SK-N-SH (cell line): ENCODE results near the gene CD34. TPM values are rescaled to one million over a fixed set of nuclear protein-coding genes. Genes with fewer than 3 reads are reported as not detected.

Experiments used
- CTCF ChIA-PET: fragments of 300-600, 350-600 bp; formaldehyde crosslinking; extraction: SDS; loops from one replicate; lab custom pipeline; 2021; lab: Yijun Ruan, JAX
- POLR2A ChIA-PET: fragments of 350-600 bp; sonication (Branson Sonifier 250); formaldehyde crosslinking; extraction: SDS; loops from one replicate; lab custom pipeline; 2020; ENCODE audit warnings: antibody characterized with exemption, inconsistent platforms; lab: Yijun Ruan, JAX
- DNase-seq: peaks from one replicate; pipeline ENCODE4 v3.0.0; 2012
- H2AFZ ChIP-seq: fragments of 200-600 bp; sonication (generic); 2 replicates; pipeline ENCODE4 v1.8.1; 2016; ENCODE audit warnings: antibody characterized with exemption, mild to moderate bottlenecking, low read depth
- H3F3A ChIP-seq: fragments of 200-600 bp; sonication (generic); replicated peaks from 2 replicates; pipeline ENCODE3; 2016; ENCODE audit warnings: antibody characterized with exemption, mild to moderate bottlenecking; ENCODE audit not compliant: insufficient read depth
- H3K27ac ChIP-seq, 2 experiments: fragments of 200-500 bp in 1 of 2; fragments of 200-600 bp in 1 of 2; sonication (Bioruptor generic) in 1 of 2; sonication (generic), shearing (Covaris generic) in 1 of 2; 2 replicates each; pipeline versions ENCODE4 v1.5.1 to v1.6.1; 2014 to 2016; ENCODE audit warnings: low read depth in 2 of 2, inconsistent platforms in 1 of 2, low read length in 1 of 2, mild to moderate bottlenecking in 1 of 2, mixed read lengths in 1 of 2
- H3K27me3 ChIP-seq: fragments of 200-600 bp; sonication (generic), shearing (Covaris generic); 2 replicates; pipeline ENCODE4 v1.6.1; 2016; ENCODE audit warnings: mixed run types; ENCODE audit not compliant: insufficient read depth
- H3K36me3 ChIP-seq, 2 experiments: fragments of 200-500 bp in 1 of 2; fragments of 200-600 bp in 1 of 2; sonication (Bioruptor generic) in 1 of 2; sonication (generic) in 1 of 2; replicated peaks in 1 of 2; 2 replicates each; pipeline versions ENCODE3 to v1.5.1; 2014 to 2016; ENCODE audit warnings: low read length in 1 of 2, mild to moderate bottlenecking in 1 of 2; ENCODE audit not compliant: insufficient read depth in 2 of 2, control insufficient read depth in 1 of 2
- H3K4me1 ChIP-seq, 2 experiments: fragments of 200-500 bp in 1 of 2; fragments of 200-600 bp in 1 of 2; sonication (Bioruptor generic) in 1 of 2; sonication (generic), shearing (Covaris generic) in 1 of 2; 2 replicates each; pipeline versions ENCODE4 v1.5.1 to v1.6.1; 2014 to 2016; ENCODE audit warnings: low read depth in 1 of 2, low read length in 1 of 2, mixed run types in 1 of 2; ENCODE audit not compliant: insufficient read depth in 2 of 2, control insufficient read depth in 1 of 2
- H3K4me2 ChIP-seq: fragments of 200-600 bp; sonication (generic), shearing (Covaris generic); 2 replicates; pipeline ENCODE4 v1.6.1; 2017; ENCODE audit warnings: mixed run types
- H3K4me3 ChIP-seq, 2 experiments: fragments of 200-500 bp in 1 of 2; fragments of 200-600 bp in 1 of 2; sonication (Bioruptor generic) in 1 of 2; sonication (generic), shearing (Covaris generic) in 1 of 2; 2 replicates each; pipeline versions ENCODE4 v1.5.1 to v1.8.1; 2014 to 2016; ENCODE audit warnings: low read depth in 2 of 2, inconsistent platforms in 1 of 2, low read length in 1 of 2, mild to moderate bottlenecking in 1 of 2, mixed read lengths in 1 of 2, moderate library complexity in 1 of 2
- H3K79me2 ChIP-seq: fragments of 200-600 bp; sonication (generic); 2 replicates; pipeline ENCODE4 v1.8.1; 2017; ENCODE audit warnings: mild to moderate bottlenecking; ENCODE audit not compliant: insufficient read depth
- H3K9ac ChIP-seq: fragments of 200-600 bp; sonication (generic); 2 replicates; pipeline ENCODE4 v1.6.1; 2017; ENCODE audit warnings: mixed run types
- H3K9me2 ChIP-seq: fragments of 200-600 bp; sonication (generic); 2 replicates; pipeline ENCODE4 v1.6.1; 2017; ENCODE audit warnings: mixed run types
- H3K9me3 ChIP-seq: fragments of 200-600 bp; sonication (generic); 2 replicates; pipeline ENCODE4 v1.6.1; 2017; ENCODE audit warnings: mixed run types, mild to moderate bottlenecking, moderate library complexity
- H4K20me1 ChIP-seq: fragments of 200-600 bp; sonication (generic); 2 replicates; pipeline ENCODE4 v1.6.1; 2017; ENCODE audit warnings: mild to moderate bottlenecking, mixed run types; ENCODE audit not compliant: insufficient read depth
- CHD2 ChIP-seq: fragments of 150-350 bp; IDR thresholded peaks from 2 replicates; pipeline ENCODE4 v1.6.1; 2018; ENCODE audit warnings: low read length; ENCODE audit not compliant: partially characterized antibody
- EP300 ChIP-seq, 2 experiments: IDR thresholded peaks; 2 replicates each; pipeline versions ENCODE4 v1.4.0 to v1.6.1; 2012; ENCODE audit warnings: borderline replicate concordance in 1 of 2, low read depth in 1 of 2, low read length in 1 of 2
- EZH2phosphoT487 ChIP-seq: fragments of 200-600 bp; sonication (generic); IDR thresholded peaks from 2 replicates; pipeline ENCODE4 v1.6.1; 2017; ENCODE audit warnings: low read depth, mixed run types, mild to moderate bottlenecking, antibody characterized with exemption, moderate library complexity, borderline replicate concordance
- MXI1 ChIP-seq: IDR thresholded peaks from 2 replicates; pipeline ENCODE4 v1.6.1; 2012; ENCODE audit warnings: mild to moderate bottlenecking, low read depth, low read length, improper control_type of control experiment
- NFIC ChIP-seq: IDR thresholded peaks from 2 replicates; pipeline ENCODE4 v1.4.0; 2012; ENCODE audit warnings: borderline replicate concordance
- POLR2AphosphoS5 ChIP-seq: IDR thresholded peaks from 2 replicates; pipeline ENCODE4 v1.6.1; 2012; ENCODE audit warnings: low read depth, low read length
- RAD21 ChIP-seq: IDR thresholded peaks from 2 replicates; pipeline ENCODE4 v1.6.1; 2012; ENCODE audit warnings: mild to moderate bottlenecking, low read length
- RFX5 ChIP-seq: IDR thresholded peaks from 2 replicates; pipeline ENCODE4 v1.6.1; 2012; ENCODE audit warnings: mild to moderate bottlenecking, improper control_type of control experiment, low read length
- SMC3 ChIP-seq: IDR thresholded peaks from 2 replicates; pipeline ENCODE4 v1.6.1; 2012; ENCODE audit warnings: low read depth, low read length, improper control_type of control experiment
- WGBS: methylation state at CpG from one replicate; pipeline ENCODE4 v1.1.6; 2017; ENCODE audit warnings: low lambda C conversion rate; 5-methylcytosine and 5-hydroxymethylcytosine counted together
- polyA plus RNA-seq, 3 experiments: library from polyadenylated mRNA; depleted of rRNA; stranded (reverse); fragments of >200 nt; gene quantifications; 2 replicates each; pipeline ENCODE4 v1.2.3, GENCODE V29; 2012
- TF ChIP-seq, protein P1 (sequence below): IDR thresholded peaks from 2 replicates; pipeline ENCODE4 v1.4.0; 2012; ENCODE audit warnings: low read depth, borderline replicate concordance
- TF ChIP-seq, protein P2 (sequence below): IDR thresholded peaks from 2 replicates; pipeline ENCODE4; 2012
- TF ChIP-seq, protein P3 (sequence below): IDR thresholded peaks from 2 replicates; pipeline ENCODE4 v1.4.0; 2012; ENCODE audit warnings: low read depth

Gene CD34
- polyA plus RNA-seq, 1 of the 3 experiments (the other 2 are of a cell fraction), result 0.59 TPM

DNA sequence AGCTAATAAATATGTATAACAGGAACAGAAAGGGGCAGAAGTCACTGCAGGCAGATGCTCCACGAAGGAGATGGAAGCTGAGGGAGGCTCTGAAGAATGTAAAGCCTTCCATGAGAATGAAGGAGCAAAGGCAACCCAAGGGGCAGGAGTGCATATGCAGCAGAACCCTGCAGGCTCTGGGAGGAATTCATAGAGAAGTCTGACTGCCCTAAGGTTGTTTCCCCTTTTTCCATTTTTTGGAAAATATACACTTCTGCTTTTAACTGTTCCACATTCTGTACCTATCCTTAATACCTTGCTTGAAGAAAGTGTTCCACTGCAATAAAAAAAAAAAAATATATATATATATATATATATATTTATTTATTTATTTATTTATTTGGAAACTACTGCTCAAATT is 69.6 kb downstream of the CD34 start:
- POLR2A ChIA-PET, result no interaction called here
- Histone ChIP-seq H3F3A (no peaks in the 10 kb centered on the region), H2AFZ (no peak overlapping the region), H3K27me3 (no peaks in the 10 kb centered on the region), H3K9me3 (no peaks in the 10 kb centered on the region), H3K4me1 (peaks cover 0 to 3% of the 10 kb centered on the region in 2 experiments; a peak in 1 of 4 replicates), H3K9me2 (no peaks in the 10 kb centered on the region), H3K4me3 (no peak overlapping the region), H3K4me2 (no peak overlapping the region), H3K79me2 (peaks cover 3% of the 10 kb centered on the region; the same call in 1 of the 2 replicates), H3K36me3 (no peaks in the 10 kb centered on the region), H3K9ac (no peak overlapping the region), H4K20me1 (no peaks in the 10 kb centered on the region), H3K27ac (no peak overlapping the region)
- WGBS, result 86% methylated on average over 1 of the region's 1 CpG
- no peak for DNase-seq
- CTCF ChIA-PET, result interaction anchor here (2.0 to 3.3 kb wide), 3 partner anchors 12 to 28 kb away, joined by 4 to 16 read pairs (median 13); no protein-coding TSS in a partner anchor
- TF ChIP-seq POLR2AphosphoS5 (no peak), RAD21 (no peak), SMC3 (no peak), EP300 (IDR thresholded peaks at IDR 0.05; ENCODE audit: borderline replicate concordance in 1 of 2, low read depth in 1 of 2, low read length in 1 of 2) (no peak), MXI1 (no peak), EZH2phosphoT487 (no peak), NFIC (no peak), CHD2 (no peak), RFX5 (no peak)
- TF ChIP-seq, protein P1, sequence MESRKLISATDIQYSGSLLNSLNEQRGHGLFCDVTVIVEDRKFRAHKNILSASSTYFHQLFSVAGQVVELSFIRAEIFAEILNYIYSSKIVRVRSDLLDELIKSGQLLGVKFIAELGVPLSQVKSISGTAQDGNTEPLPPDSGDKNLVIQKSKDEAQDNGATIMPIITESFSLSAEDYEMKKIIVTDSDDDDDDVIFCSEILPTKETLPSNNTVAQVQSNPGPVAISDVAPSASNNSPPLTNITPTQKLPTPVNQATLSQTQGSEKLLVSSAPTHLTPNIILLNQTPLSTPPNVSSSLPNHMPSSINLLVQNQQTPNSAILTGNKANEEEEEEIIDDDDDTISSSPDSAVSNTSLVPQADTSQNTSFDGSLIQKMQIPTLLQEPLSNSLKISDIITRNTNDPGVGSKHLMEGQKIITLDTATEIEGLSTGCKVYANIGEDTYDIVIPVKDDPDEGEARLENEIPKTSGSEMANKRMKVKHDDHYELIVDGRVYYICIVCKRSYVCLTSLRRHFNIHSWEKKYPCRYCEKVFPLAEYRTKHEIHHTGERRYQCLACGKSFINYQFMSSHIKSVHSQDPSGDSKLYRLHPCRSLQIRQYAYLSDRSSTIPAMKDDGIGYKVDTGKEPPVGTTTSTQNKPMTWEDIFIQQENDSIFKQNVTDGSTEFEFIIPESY, result no peak
- TF ChIP-seq, protein P2, sequence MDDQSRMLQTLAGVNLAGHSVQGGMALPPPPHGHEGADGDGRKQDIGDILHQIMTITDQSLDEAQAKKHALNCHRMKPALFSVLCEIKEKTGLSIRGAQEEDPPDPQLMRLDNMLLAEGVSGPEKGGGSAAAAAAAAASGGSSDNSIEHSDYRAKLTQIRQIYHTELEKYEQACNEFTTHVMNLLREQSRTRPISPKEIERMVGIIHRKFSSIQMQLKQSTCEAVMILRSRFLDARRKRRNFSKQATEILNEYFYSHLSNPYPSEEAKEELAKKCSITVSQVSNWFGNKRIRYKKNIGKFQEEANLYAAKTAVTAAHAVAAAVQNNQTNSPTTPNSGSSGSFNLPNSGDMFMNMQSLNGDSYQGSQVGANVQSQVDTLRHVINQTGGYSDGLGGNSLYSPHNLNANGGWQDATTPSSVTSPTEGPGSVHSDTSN, result no peak
- TF ChIP-seq, protein P3, sequence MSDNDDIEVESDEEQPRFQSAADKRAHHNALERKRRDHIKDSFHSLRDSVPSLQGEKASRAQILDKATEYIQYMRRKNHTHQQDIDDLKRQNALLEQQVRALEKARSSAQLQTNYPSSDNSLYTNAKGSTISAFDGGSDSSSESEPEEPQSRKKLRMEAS, result no peak

DNA sequence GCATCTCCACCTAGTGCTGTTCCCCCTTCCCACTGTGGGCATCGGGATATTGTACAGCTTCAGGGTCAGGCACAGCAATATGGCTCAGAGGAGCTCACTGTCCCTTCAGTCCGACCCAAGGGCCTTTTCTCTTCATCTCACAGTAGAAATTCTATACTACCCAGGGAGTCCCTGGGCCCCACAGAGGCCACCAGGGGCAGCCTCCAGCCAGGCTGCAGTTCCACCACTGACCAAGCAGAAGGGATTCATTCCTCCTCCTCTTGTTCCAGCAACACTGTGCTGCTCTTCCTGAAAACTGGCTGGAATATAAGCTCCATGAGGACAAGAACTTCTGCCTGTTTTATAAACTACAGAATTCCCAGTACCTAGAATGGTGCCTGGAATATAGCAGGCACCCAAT is 70.5 kb downstream of the CD34 start:
- Histone ChIP-seq H3K9me3 (no peaks in the 10 kb centered on the region), H3K4me2 (no peak overlapping the region), H3F3A (no peaks in the 10 kb centered on the region), H3K27ac (no peak overlapping the region), H3K9me2 (no peaks in the 10 kb centered on the region), H4K20me1 (no peaks in the 10 kb centered on the region), H3K79me2 (peaks cover 2% of the 10 kb centered on the region; the same call in 1 of the 2 replicates), H3K4me1 (peaks cover 0 to 3% of the 10 kb centered on the region in 2 experiments; a peak in 1 of 4 replicates), H3K36me3 (peaks cover 0 to 2% of the 10 kb centered on the region in 2 experiments), H3K9ac (no peak overlapping the region), H3K4me3 (no peak overlapping the region), H2AFZ (no peak overlapping the region), H3K27me3 (no peaks in the 10 kb centered on the region)
- CTCF ChIA-PET, result interaction anchor here (2.0 to 3.3 kb wide), 2 partner anchors 20 to 29 kb away, joined by 4 to 16 read pairs; no protein-coding TSS in a partner anchor
- no peak for DNase-seq
- POLR2A ChIA-PET, result no interaction called here
- WGBS, result 100% methylated on average over 1 of the region's 2 CpGs
- TF ChIP-seq NFIC (no peak), POLR2AphosphoS5 (no peak), EZH2phosphoT487 (no peak)
- TF ChIP-seq, protein P3, result no peak
- TF ChIP-seq, all 33 proteins: peak for 0
